Measurements from ENCODE around the gene PPP1R26. TPM values are rescaled to one million over a fixed set of nuclear protein-coding genes. Genes with fewer than 3 reads are reported as not detected.
A peak's percentile ranks its signal among the peaks of the same experiment; 100 is the strongest.
"Not testable (repeated sequence)": the region's sequence is repeated elsewhere in the genome, so short reads cannot be mapped to it uniquely, and the experiment has no call there.

Gene PPP1R26
- 25.9 and 27.9 TPM in 2 replicates for total RNA-seq

- FAIRE-seq (no peak), DNase-seq (ENCODE audit: low read depth) (no peak)
- Histone ChIP-seq H3K4me3 (ENCODE audit: low read depth, low read length) (peak within 1 kb of the TSS; percentile 81), H3K36me3 (ENCODE audit: control insufficient read depth, insufficient read depth, low read length) (peaks cover 3% of the 10 kb centered on the region), H3K27me3 (ENCODE audit: control insufficient read depth, insufficient read depth, low read length) (no peaks in the 10 kb centered on the region)
- no peak for TF ChIP-seq CTCF (IDR thresholded peaks at IDR 0.05; ENCODE audit: insufficient read depth, low read length, severe bottlenecking)
Measured at GRCh38 chr9:135479469-135480052, at the start of gene PPP1R26. PPP1R26 (plus strand) TSS chr9:135479782; CDS start chr9:135484511, 4,729 bp downstream.

- no peak for FAIRE-seq
- Histone ChIP-seq H3K4me3 (ENCODE audit: low read depth, low read length) (no peak overlapping the region), H3K36me3 (ENCODE audit: control insufficient read depth, insufficient read depth, low read length) (no peaks in the 10 kb centered on the region), H3K27me3 (ENCODE audit: control insufficient read depth, insufficient read depth, low read length) (peaks cover 3% of the 10 kb centered on the region)
- no peak for TF ChIP-seq CTCF (IDR thresholded peaks at IDR 0.05; ENCODE audit: insufficient read depth, low read length, severe bottlenecking)
- DNase-seq (ENCODE audit: low read depth), result no peak
Measured at GRCh38 chr9:135437259-135437658, 42.3 kb upstream of the PPP1R26 start.

GRCh38 chr9:135437696-135438095 lies 41.9 kb upstream of the PPP1R26 start:
- not testable (repeated sequence) for H3K4me3 ChIP-seq (ENCODE audit: low read depth, low read length); DNase-seq (ENCODE audit: low read depth); H3K27me3 ChIP-seq (ENCODE audit: control insufficient read depth, insufficient read depth, low read length); FAIRE-seq; H3K36me3 ChIP-seq (ENCODE audit: control insufficient read depth, insufficient read depth, low read length)

GRCh38 chr9:135438581-135439232 lies 40.9 kb upstream of the PPP1R26 start:
- peak; percentile 68 for DNase-seq (ENCODE audit: low read depth)

GRCh38 chr9:135439514-135439913 lies 40.1 kb upstream of the PPP1R26 start:
- H3K4me3 ChIP-seq (ENCODE audit: low read depth, low read length); H3K27me3 ChIP-seq (ENCODE audit: control insufficient read depth, insufficient read depth, low read length); H3K36me3 ChIP-seq (ENCODE audit: control insufficient read depth, insufficient read depth, low read length); FAIRE-seq; DNase-seq (ENCODE audit: low read depth): not testable (repeated sequence)

More at GRCh38 chr9:135438581-135439232, 40.9 kb upstream of the PPP1R26 start:
- H3K36me3 ChIP-seq (ENCODE audit: control insufficient read depth, insufficient read depth, low read length); H3K4me3 ChIP-seq (ENCODE audit: low read depth, low read length); H3K27me3 ChIP-seq (ENCODE audit: control insufficient read depth, insufficient read depth, low read length); FAIRE-seq: not testable (repeated sequence)

GRCh38 chr9:135439916-135440315 lies 39.7 kb upstream of the PPP1R26 start:
- no peak for DNase-seq (ENCODE audit: low read depth)
- no peak for FAIRE-seq
- TF ChIP-seq CTCF (IDR thresholded peaks at IDR 0.05; ENCODE audit: insufficient read depth, low read length, severe bottlenecking), result no peak
- Histone ChIP-seq H3K27me3 (ENCODE audit: control insufficient read depth, insufficient read depth, low read length) (peaks cover 3% of the 10 kb centered on the region), H3K36me3 (ENCODE audit: control insufficient read depth, insufficient read depth, low read length) (no peaks in the 10 kb centered on the region), H3K4me3 (ENCODE audit: low read depth, low read length) (no peak overlapping the region)

DNA sequence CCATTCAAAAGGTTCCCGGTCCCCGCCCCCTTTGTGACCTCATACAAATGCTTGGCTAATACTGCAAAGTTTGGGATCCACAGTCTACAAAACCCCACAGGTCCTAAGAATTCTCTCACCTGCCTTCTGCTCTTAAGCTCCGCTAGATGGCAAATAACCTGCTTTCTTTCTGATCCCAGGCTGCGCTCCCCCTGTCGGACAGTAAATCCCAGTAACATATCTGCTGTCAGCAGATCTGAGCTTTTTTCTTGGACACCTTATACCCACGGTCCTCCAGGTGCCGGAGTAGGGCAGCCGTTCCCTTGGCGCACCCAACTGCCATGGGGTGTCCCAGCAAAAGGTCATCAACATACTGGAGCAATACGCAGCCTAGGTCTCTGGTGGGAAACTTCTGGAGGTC lies 39.0 kb upstream of the PPP1R26 start:
- FAIRE-seq, result no peak
- peaks cover 3% of the 10 kb centered on the region for H3K27me3 ChIP-seq (ENCODE audit: control insufficient read depth, insufficient read depth, low read length)
- TF ChIP-seq CTCF (IDR thresholded peaks at IDR 0.05; ENCODE audit: insufficient read depth, low read length, severe bottlenecking), result peak; percentile 73

DNA sequence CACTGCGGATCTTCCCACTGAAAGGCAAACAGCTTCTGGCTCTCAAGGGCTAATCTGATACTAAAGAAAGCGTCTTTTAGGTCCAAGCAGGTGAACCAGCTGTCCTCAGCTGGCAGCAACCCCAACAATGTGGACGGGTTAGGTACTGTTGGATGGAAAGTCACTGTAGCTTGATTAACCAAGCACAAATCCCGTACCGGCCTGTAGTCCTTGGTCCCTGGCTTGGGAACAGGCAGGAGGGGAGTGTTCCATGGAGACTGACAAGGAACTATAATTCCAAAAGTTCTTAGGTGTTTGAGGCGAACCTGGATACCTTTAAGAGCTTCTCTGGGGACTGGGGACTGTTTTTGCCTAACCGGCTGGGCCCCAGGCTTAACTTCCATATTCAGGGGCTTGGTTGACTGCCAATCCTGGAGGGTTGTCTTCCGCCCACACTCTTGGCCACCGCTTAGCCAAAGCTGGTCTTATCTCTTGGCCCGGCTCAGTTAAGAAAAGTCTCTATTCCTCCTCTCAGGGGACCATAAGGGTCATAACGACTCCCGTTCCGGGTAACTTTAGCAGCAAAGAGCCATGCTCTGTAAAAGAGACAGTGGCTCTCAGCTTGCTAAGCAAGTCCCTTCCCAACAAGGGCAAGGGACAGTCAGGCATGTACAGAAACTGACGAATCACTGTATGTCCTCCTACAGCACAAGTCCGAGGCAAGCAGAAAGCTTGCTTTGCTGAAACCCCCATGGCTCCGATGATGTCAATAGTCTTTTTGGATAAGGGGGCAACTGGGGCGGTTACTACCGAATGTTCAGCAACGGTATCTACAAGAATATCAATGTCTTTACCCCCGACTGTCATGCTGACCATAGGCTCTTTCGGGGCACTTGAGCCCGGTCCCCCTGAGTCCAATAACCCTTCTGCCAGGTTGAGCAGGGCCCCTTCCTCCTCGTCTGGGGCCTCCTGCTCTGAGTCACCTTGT lies 38.2 kb upstream of the PPP1R26 start:
- DNase-seq (ENCODE audit: low read depth); H3K36me3 ChIP-seq (ENCODE audit: control insufficient read depth, insufficient read depth, low read length); H3K27me3 ChIP-seq (ENCODE audit: control insufficient read depth, insufficient read depth, low read length); H3K4me3 ChIP-seq (ENCODE audit: low read depth, low read length); FAIRE-seq: not testable (repeated sequence)

More for the DNA sequence above, 39.0 kb upstream of the PPP1R26 start:
- no peaks in the 10 kb centered on the region for H3K36me3 ChIP-seq (ENCODE audit: control insufficient read depth, insufficient read depth, low read length)
- DNase-seq (ENCODE audit: low read depth), result peak; percentile 66
- no peak overlapping the region for H3K4me3 ChIP-seq (ENCODE audit: low read depth, low read length)

All from bronchial epithelial cell (primary cell).